Measurements from ENCODE around the gene ITGAE.

GRCh38 chr17:3759597-3760216 lies 41.3 kb downstream of the ITGAE start:
- TF ChIP-seq CTCF (conservative IDR thresholded peaks at IDR 0.05; ENCODE audit: low read depth, low read length) (no peak), EZH2 (IDR thresholded peaks at IDR 0.05; ENCODE audit: borderline replicate concordance, low read depth, low read length, poor library complexity, severe bottlenecking) (no peak)

Data from A673 (cell line).